ENCODE measurements around the gene NSG2.
A peak's percentile ranks its signal among the peaks of the same experiment; 100 is the strongest.
"Not testable (repeated sequence)": the region's sequence is repeated elsewhere in the genome, so short reads cannot be mapped to it uniquely, and the experiment has no call there.

NSG2 gene

GRCh38 chr5:174106997-174107655 lies 61.6 kb downstream of the NSG2 start:
- no peak for DNase-seq

- DNase-seq, result no peak
Measured at GRCh38 chr5:174108745-174109144, 63.2 kb downstream of the NSG2 start.

- DNase-seq, result no peak
Measured at GRCh38 chr5:174109698-174110260, 64.3 kb downstream of the NSG2 start.

- DNase-seq, result no peak
Measured at GRCh38 chr5:174110310-174110709, 64.8 kb downstream of the NSG2 start.

- no peak for DNase-seq
Measured at GRCh38 chr5:174111287-174111973, 65.9 kb downstream of the NSG2 start.

- no peak for DNase-seq
Measured at GRCh38 chr5:174115226-174115625, 69.7 kb downstream of the NSG2 start.

GRCh38 chr5:174118823-174119467 lies 73.4 kb downstream of the NSG2 start:
- no peak for DNase-seq

- no peak for DNase-seq
Measured at GRCh38 chr5:174119468-174119881, 74.0 kb downstream of the NSG2 start.

- DNase-seq, result no peak
Measured at GRCh38 chr5:174120401-174121005, 75.0 kb downstream of the NSG2 start.

GRCh38 chr5:174134545-174134944 lies 89.0 kb downstream of the NSG2 start:
- no peak for DNase-seq

- no peak for DNase-seq
Measured at GRCh38 chr5:174139623-174140022, 94.1 kb downstream of the NSG2 start.

GRCh38 chr5:174140452-174141020 lies 95.0 kb downstream of the NSG2 start:
- no peak for DNase-seq

GRCh38 chr5:174141398-174141797 lies 95.9 kb downstream of the NSG2 start:
- DNase-seq, result no peak

- DNase-seq, result no peak
Measured at GRCh38 chr5:174145091-174145490, 99.6 kb downstream of the NSG2 start.

GRCh38 chr5:174145821-174146220 lies 100.3 kb downstream of the NSG2 start:
- peak; percentile 57 for DNase-seq

- DNase-seq, result no peak
Measured at GRCh38 chr5:174146556-174146955, 101.0 kb downstream of the NSG2 start.

GRCh38 chr5:174147012-174147411 lies 101.5 kb downstream of the NSG2 start:
- not testable (repeated sequence) for DNase-seq

- DNase-seq, result no peak
Measured at GRCh38 chr5:174147551-174147950, 102.0 kb downstream of the NSG2 start.

- no peak for DNase-seq
Measured at GRCh38 chr5:174148721-174149120, 103.2 kb downstream of the NSG2 start.

GRCh38 chr5:174149426-174149825 lies 103.9 kb downstream of the NSG2 start:
- DNase-seq, result no peak

GRCh38 chr5:174149989-174150388 lies 104.5 kb downstream of the NSG2 start:
- no peak for DNase-seq

GRCh38 chr5:174151599-174152181 lies 106.2 kb downstream of the NSG2 start:
- no peak for DNase-seq

- no peak for DNase-seq
Measured at GRCh38 chr5:174154559-174154958, 109.1 kb downstream of the NSG2 start.

Data from stimulated activated CD4-positive, alpha-beta T cell treated with anti-CD3 and anti-CD28 coated beads, Interleukin-1b, Interleukin-23, amount 100 ng/mL, for 48 hours (primary cell).